ENCODE results near the gene TICRR. TPM values are rescaled to one million over a fixed set of nuclear protein-coding genes. Genes with fewer than 3 reads are reported as not detected.

Gene TICRR
- total RNA-seq, 1 experiment from 2014 or later: 24.1 TPM

- POLR2A ChIA-PET: no interaction called here
- Mint-ChIP-seq H3K27me3 (ENCODE audit: insufficient read depth, unreplicated experiment) (no peaks in the 10 kb centered on the region), H3K9me3 (ENCODE audit: unreplicated experiment) (no peaks in the 10 kb centered on the region), H3K27ac (ENCODE audit: unreplicated experiment) (no peak overlapping the region), H3K4me1 (ENCODE audit: low read depth, unreplicated experiment) (no peaks in the 10 kb centered on the region), H3K4me3 (ENCODE audit: unreplicated experiment) (no peak overlapping the region), H3K36me3 (ENCODE audit: insufficient read depth, unreplicated experiment) (peaks cover 8% of the 10 kb centered on the region)
- BruUV-seq (replicated peaks): no TSS peak
- intact Hi-C loops (cut with micrococcal nuclease; ENCODE audit: unreplicated experiment): no loop called here
- Histone ChIP-seq H3K9me3 (no peaks in the 10 kb centered on the region), H3K27me3 (replicated peaks; ENCODE audit: control insufficient read depth, insufficient read depth, low read length) (no peaks in the 10 kb centered on the region), H3K4me1 (no peaks in the 10 kb centered on the region), H3K4me3 (ENCODE audit: low read depth, low read length) (no peak overlapping the region), H3K36me3 (ENCODE audit: control insufficient read depth, insufficient read depth, low read length) (no peaks in the 10 kb centered on the region)
- CTCF ChIA-PET: interaction anchor here (0.6 kb wide), 2 partner anchors 90 to 456 kb away, joined by 3 to 4 read pairs; partner anchors contain the start of gene IDH2
- TF ChIP-seq CTCF (IDR thresholded peaks at IDR 0.05; ENCODE audit: insufficient read depth in 1 of 2, low read depth in 1 of 2, low read length in 1 of 2, severe bottlenecking in 1 of 2, unreplicated experiment in 1 of 2): no peak
- DNase-seq: no peak
Observed at GRCh38 chr15:89646416-89647141, 71.3 kb downstream of the TICRR start.

- no peaks in the 10 kb centered on the region for H3K4me1 ChIP-seq
- H3K27me3 Mint-ChIP-seq (ENCODE audit: insufficient read depth, unreplicated experiment): no peaks in the 10 kb centered on the region
- BruUV-seq (replicated peaks): no TSS peak
- no peak overlapping the region for H3K27ac Mint-ChIP-seq (ENCODE audit: unreplicated experiment)
- H3K36me3 Mint-ChIP-seq (ENCODE audit: insufficient read depth, unreplicated experiment): peaks cover 8% of the 10 kb centered on the region
- H3K36me3 ChIP-seq (ENCODE audit: control insufficient read depth, insufficient read depth, low read length): no peaks in the 10 kb centered on the region
- POLR2A ChIA-PET: no interaction called here
- no peaks in the 10 kb centered on the region for H3K27me3 ChIP-seq (replicated peaks; ENCODE audit: control insufficient read depth, insufficient read depth, low read length)
- no peaks in the 10 kb centered on the region for H3K9me3 Mint-ChIP-seq (ENCODE audit: unreplicated experiment)
- H3K4me1 Mint-ChIP-seq (ENCODE audit: low read depth, unreplicated experiment): no peaks in the 10 kb centered on the region
- no peak overlapping the region for H3K4me3 Mint-ChIP-seq (ENCODE audit: unreplicated experiment)
- DNase-seq: peak; percentile 62 to 80
- H3K9me3 ChIP-seq: no peaks in the 10 kb centered on the region
- CTCF ChIA-PET: interaction anchor here (0.7 to 0.9 kb wide), 2 partner anchors 14 to 18 kb away, joined by 3 read pairs; no protein-coding TSS in a partner anchor
- intact Hi-C loops (cut with micrococcal nuclease; ENCODE audit: unreplicated experiment): no loop called here
- TF ChIP-seq CTCF (IDR thresholded peaks at IDR 0.05; ENCODE audit: insufficient read depth in 1 of 2, low read depth in 1 of 2, low read length in 1 of 2, severe bottlenecking in 1 of 2, unreplicated experiment in 1 of 2): peak; percentile 67 to 77
- H3K4me3 ChIP-seq (ENCODE audit: low read depth, low read length): no peak overlapping the region
Observed at GRCh38 chr15:89647191-89647851, 72.1 kb downstream of the TICRR start.

- CTCF ChIA-PET: interaction anchor here (0.6 to 0.9 kb wide), 2 partner anchors 17 to 239 kb away, joined by 3 to 10 read pairs; no protein-coding TSS in a partner anchor
- intact Hi-C loops (cut with micrococcal nuclease; ENCODE audit: unreplicated experiment): no loop called here
- H3K36me3 ChIP-seq (ENCODE audit: control insufficient read depth, insufficient read depth, low read length): no peaks in the 10 kb centered on the region
- no peak overlapping the region for H3K4me3 Mint-ChIP-seq (ENCODE audit: unreplicated experiment)
- no TSS peak for BruUV-seq (replicated peaks)
- POLR2A ChIA-PET: no interaction called here
- no peaks in the 10 kb centered on the region for H3K27me3 ChIP-seq (replicated peaks; ENCODE audit: control insufficient read depth, insufficient read depth, low read length)
- no peak overlapping the region for H3K27ac Mint-ChIP-seq (ENCODE audit: unreplicated experiment)
- no peaks in the 10 kb centered on the region for H3K4me1 ChIP-seq
- H3K9me3 Mint-ChIP-seq (ENCODE audit: unreplicated experiment): no peaks in the 10 kb centered on the region
- TF ChIP-seq CTCF (IDR thresholded peaks at IDR 0.05; ENCODE audit: insufficient read depth in 1 of 2, low read depth in 1 of 2, low read length in 1 of 2, severe bottlenecking in 1 of 2, unreplicated experiment in 1 of 2): no peak
- no peaks in the 10 kb centered on the region for H3K9me3 ChIP-seq
- no peaks in the 10 kb centered on the region for H3K4me1 Mint-ChIP-seq (ENCODE audit: low read depth, unreplicated experiment)
- peaks cover 8% of the 10 kb centered on the region for H3K36me3 Mint-ChIP-seq (ENCODE audit: insufficient read depth, unreplicated experiment)
- DNase-seq: no peak
- H3K27me3 Mint-ChIP-seq (ENCODE audit: insufficient read depth, unreplicated experiment): no peaks in the 10 kb centered on the region
- H3K4me3 ChIP-seq (ENCODE audit: low read depth, low read length): no peak overlapping the region
Observed at GRCh38 chr15:89648106-89649012, 73.1 kb downstream of the TICRR start.

Measured in Caco-2 (cell line).